NB4 (cell line): Measurements from ENCODE around the gene ENG.

Experiments used
- DNase-seq: peaks from one replicate; pipeline ENCODE4 v3.0.0; 2010; ENCODE audit warnings: low read depth
- H3K4me3 ChIP-seq: one replicate; pipeline ENCODE4 v1.5.1; 2011; ENCODE audit warnings: mild to moderate bottlenecking, low read depth, low read length, moderate library complexity
- CTCF ChIP-seq: IDR thresholded peaks from one replicate; pipeline ENCODE4 v1.5.1; 2012; ENCODE audit warnings: low read depth, low read length
- MYC ChIP-seq: IDR thresholded peaks from 2 replicates; pipeline ENCODE4 v1.6.1; 2011; ENCODE audit warnings: low read depth, low read length
- POLR2A ChIP-seq: IDR thresholded peaks from 2 replicates; pipeline ENCODE4 v1.6.1; 2011; ENCODE audit warnings: mild to moderate bottlenecking; ENCODE audit not compliant: insufficient read length; ENCODE audit errors: extremely low read depth
- TF ChIP-seq, protein P1 (sequence below): IDR thresholded peaks from 2 replicates; pipeline ENCODE4 v1.6.1; 2011; ENCODE audit warnings: low read depth, low read length

The ENG gene

GRCh38 chr9:127791085-127791484 is 63.4 kb downstream of the ENG start:
- no peak for DNase-seq
- TF ChIP-seq POLR2A (no peak), MYC (no peak), CTCF (no peak)
- TF ChIP-seq, protein P1, sequence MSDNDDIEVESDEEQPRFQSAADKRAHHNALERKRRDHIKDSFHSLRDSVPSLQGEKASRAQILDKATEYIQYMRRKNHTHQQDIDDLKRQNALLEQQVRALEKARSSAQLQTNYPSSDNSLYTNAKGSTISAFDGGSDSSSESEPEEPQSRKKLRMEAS = no peak

DNA sequence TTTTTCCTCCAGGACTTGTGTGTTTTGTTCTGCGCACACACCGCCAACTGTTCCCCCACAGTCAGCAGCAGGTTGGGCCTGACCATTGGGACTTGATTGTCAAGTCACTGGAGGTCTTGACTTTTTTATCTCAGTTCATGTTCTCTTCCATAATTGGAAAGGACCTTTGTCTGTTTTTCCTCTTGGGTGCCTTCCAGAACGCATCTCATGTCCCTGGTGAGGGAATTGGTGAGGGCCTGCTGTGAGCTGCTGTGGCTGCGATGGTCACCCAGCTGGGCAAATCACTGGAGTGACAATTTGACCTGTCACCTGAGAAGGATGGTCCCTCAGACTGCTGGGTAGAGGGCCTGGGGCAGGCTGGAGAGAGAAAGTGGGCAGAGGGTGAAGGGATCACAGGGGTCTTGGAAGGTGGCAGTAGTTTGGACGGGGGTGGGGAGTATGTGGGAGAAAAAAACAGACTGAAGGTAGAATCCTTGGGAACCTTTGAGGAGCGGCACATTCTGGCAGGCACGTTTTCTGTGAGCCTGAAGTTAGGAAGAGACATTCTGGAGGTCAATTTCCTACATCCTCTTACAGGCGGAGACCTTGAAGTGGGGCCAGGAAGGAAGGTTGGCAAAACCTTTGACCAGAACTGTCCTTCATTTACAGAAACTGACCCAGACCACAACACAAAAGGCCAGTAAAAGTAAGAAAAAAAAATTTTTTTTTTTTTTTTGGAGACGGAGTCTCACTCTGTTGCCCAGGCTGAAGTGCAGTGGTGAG is 64.2 kb downstream of the ENG start:
- no peak overlapping the region for H3K4me3 ChIP-seq
- DNase-seq = no peak
- TF ChIP-seq POLR2A = no peak
- TF ChIP-seq MYC = no peak
- TF ChIP-seq, protein P1 = no peak
- TF ChIP-seq CTCF = no peak

More at GRCh38 chr9:127791085-127791484, 63.4 kb downstream of the ENG start:
- no peak overlapping the region for H3K4me3 ChIP-seq

DNA sequence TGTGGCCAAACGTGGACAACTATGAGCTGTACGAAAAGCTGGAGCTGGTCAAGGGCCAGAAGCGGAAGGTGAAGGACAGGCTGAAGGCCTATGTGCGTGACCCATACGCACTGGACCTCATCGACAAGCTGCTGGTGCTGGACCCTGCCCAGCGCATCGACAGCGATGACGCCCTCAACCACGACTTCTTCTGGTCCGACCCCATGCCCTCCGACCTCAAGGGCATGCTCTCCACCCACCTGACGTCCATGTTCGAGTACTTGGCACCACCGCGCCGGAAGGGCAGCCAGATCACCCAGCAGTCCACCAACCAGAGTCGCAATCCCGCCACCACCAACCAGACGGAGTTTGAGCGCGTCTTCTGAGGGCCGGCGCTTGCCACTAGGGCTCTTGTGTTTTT is 65.3 kb downstream of the ENG start:
- H3K4me3 ChIP-seq = no peak overlapping the region
- no peak for DNase-seq
- TF ChIP-seq MYC (no peak), CTCF (no peak), POLR2A (no peak)
- TF ChIP-seq, protein P1 = no peak

GRCh38 chr9:127788337-127789011 is 66.0 kb downstream of the ENG start:
- no peak for TF ChIP-seq POLR2A
- no peak for TF ChIP-seq MYC
- no peak for TF ChIP-seq CTCF
- TF ChIP-seq, protein P1 = no peak
- no peak for DNase-seq
- H3K4me3 ChIP-seq = no peak overlapping the region

DNA sequence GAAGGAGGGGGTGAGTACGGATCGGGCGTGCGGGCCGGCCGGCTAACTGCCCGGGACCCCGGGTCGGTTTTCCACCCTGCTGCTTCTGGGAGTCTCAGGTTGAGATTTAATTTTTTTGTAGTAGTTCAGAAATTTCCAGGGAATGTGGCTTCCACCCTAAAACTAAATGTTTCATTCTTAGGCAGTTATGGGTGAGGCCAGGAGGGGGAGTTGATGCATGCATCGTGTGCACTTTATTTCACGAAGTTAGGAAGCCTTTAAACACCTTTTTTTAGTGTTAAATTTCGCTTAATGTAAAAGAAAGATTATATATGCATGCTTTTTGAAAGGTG is 67.7 kb downstream of the ENG start:
- DNase-seq = no peak
- peak overlapping the region; percentile 86 for H3K4me3 ChIP-seq
- peak; percentile 16 for TF ChIP-seq CTCF
- no peak for TF ChIP-seq MYC
- TF ChIP-seq POLR2A = no peak
- TF ChIP-seq, protein P1 = no peak
